NT2/D1 (cell line): ENCODE measurements around the gene ADAM33.

ENCODE experiments used
- SUZ12 ChIP-seq: IDR thresholded peaks from 2 replicates; pipeline ENCODE4 v1.6.1; 2011; ENCODE audit not compliant: insufficient read length, insufficient read depth; ENCODE audit errors: extremely low read depth
- YY1 ChIP-seq: IDR thresholded peaks from 2 replicates; pipeline ENCODE4 v1.6.1; 2011; ENCODE audit not compliant: insufficient read length, insufficient read depth
- ZNF274 ChIP-seq: IDR thresholded peaks from 2 replicates; pipeline ENCODE4 v1.6.1; 2011; ENCODE audit warnings: mild to moderate bottlenecking, low read depth, low read length

GRCh38 chr20:3727401-3728021, 45.7 kb upstream of the ADAM33 start:
- TF ChIP-seq ZNF274, result no peak
- no peak for TF ChIP-seq YY1
- no peak for TF ChIP-seq SUZ12
